COLO668 (cell line): Measurements from ENCODE around the gene SYT12.

Source experiments
- DNase-seq: peaks from one replicate; lab custom pipeline; 2025; ENCODE audit not compliant: unreplicated experiment; lab: John Stamatoyannopoulos, UW

SYT12 gene

DNA sequence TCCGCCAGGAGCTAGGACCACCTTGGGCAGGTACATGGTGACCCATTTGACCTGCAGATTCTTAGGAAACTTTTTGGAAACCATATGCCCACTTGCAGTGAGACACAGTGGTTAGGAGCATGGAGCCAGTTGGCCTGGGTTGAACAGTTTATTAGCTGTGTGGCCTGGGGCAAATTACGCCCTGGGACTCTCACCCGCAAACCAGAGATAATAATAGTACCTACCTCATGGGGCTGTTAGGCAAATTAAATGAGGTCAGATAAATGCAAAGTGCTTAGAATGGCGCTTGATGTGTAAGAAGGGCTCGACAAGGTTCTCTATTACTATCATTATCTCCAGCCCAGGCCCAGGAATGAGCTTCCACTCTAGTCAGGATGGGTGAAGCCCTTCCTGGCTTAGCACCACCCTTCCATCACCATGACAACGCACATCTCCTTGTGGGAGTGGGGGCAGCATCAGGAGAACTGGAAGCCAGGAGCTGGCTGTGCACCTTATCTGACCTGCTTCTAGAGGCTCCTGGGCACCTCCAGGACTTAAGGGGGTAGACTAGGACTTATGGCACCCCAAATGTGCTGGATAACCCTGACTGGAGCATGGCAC lies 5.1 kb downstream of the SYT12 start:
- no peak for DNase-seq

DNA sequence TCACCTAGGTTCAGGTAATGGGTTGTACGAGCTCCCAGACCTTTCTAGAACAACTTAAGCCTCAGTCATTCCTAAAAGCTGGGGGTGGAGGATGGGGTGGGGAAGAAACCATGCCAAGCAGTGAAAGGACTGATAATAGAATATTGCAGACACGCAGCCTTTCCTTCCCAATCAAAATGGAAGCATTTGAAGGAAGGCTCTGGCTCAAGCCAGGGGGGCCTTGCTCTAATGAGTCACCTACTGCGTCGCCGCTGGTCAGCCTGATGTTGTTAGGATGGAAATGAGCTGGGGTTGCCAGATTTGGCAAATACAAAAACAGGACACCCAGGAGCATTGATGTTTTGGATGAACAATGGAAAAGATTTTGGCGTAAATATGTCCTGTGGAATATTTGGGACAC lies 6.2 kb downstream of the SYT12 start:
- DNase-seq: no peak

DNA sequence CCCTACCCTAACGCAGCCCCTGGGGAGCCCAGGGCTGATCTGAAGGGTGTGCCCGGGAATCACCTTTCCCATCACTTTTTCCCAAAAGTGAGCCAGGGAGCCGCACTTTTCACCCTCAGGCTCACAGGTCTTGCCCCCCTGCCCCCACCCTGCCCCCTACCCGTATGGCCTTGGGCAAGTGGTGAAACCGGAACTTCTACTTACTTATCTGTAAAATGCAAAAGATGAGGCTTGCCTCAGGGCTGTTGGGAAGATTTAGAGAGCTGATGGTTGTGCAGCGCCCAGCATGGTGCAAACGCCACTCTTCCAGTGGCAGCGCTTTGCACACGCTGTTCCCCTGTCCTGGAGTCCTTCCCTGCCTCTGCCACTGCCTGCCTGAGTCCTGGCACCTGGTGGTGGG lies 8.0 kb downstream of the SYT12 start:
- DNase-seq: no peak

DNA sequence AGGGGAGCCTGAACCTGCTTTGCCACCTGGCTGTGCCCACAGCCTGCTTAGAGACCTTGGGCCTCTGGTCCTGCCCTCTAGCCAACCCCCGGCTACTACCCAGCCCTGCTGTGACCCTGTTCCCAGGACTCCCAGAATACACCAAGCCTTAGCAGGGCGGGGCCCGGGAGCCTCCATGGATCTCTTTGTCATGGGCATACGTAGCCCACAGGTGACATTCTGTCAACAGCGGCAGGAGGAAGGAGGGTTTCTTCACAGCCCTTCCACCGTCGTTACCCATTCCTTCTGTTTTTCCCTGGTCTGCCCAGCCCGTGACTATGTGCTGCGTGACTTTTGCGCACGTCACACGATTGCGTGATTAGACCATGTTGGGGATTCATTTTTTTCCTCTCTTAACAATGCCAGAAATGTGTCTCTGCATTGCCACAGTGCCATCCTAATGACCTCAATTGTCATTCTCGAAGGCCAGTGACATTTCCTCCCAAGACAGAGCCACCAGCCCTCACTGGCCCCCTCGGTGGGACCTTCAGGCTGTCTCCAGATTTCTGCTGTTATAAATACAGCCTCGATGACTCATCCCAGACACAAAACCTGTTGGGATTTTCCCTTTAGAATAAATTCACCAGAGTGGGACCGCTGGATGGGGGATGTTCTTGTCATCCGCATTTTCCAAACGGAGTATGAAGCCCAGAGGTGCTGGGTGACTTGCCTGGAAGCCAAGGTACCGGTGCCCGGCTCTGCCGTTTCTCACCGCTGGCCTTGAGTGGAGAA lies 9.0 kb downstream of the SYT12 start:
- no peak for DNase-seq

DNA sequence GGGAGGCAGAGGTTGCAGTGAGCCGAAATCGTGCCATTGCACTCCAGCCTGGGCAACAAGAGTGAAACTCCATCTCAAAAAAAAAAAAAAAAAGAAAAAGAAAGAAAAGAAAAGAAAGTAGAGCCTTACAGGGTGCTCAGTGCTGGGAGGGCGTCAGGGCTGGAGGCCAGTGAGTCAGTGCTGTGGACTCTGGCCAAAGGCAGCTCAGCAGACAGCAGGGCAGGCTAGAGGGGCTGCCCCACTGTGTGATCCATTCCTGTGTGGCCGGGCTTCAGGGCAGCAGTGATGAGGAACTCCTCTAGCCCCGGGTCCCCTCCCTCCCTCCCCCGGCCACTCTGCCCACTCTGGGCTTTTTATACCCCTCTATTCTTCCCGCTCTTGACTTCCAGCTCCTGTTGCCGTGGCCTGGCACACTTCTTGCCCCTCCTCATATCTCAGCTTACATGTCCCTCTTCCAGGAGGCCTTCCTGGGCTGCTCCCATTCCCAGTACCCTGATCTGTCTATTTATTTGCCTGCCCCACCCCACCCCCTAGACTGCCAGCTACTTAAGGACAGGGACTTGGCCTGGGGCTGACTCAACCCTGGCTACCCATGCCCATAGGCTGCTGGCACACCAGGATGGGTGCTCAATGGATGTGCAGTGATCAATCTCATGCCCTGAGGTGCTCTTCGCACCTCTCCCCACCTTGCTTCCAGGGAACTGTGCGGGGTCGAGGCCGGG lies 10.1 kb downstream of the SYT12 start:
- DNase-seq: no peak

DNA sequence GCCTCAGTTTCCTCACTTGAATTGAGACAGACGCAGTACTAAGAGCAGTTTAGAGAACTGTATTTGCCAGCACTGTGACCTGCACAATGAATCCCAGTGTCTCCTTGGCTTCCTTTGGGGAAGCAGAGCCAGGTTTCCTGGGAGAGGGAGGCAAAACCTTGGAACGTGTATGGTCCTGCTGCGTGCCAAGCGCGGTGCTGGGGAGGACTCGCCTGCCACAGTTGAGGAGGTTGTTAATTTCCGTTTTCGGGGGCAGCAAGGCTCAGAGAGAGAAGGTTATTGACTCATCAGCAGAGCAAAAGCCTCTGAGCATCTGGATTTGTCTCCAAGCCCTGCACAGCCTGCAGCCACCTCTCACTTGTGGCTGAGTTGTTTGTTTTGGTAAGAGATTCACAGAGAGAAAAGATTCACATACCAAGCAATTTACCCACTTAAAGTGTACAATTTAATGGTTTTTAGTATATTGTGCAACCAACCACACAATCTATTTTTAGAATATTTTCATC lies 10.8 kb downstream of the SYT12 start:
- DNase-seq: no peak

DNA sequence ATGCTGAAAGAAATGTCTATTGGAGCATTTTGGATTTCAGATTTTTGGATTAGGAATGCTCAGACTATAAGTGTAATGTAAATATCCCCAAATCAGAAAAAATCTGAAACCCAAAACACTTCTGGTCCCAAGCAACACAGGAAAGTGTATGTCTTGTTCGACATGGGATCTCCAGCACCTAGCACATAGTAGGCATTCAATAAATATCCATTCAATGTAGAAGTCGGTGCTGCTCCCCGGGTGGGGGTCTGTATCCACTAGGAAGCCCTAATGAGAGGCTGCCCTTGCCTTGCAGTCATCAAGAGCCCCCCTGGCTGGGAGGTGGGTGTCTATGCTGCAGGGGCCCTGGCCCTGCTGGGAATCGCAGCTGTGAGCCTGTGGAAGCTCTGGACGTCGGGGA lies 11.4 kb downstream of the SYT12 start:
- no peak for DNase-seq

DNA sequence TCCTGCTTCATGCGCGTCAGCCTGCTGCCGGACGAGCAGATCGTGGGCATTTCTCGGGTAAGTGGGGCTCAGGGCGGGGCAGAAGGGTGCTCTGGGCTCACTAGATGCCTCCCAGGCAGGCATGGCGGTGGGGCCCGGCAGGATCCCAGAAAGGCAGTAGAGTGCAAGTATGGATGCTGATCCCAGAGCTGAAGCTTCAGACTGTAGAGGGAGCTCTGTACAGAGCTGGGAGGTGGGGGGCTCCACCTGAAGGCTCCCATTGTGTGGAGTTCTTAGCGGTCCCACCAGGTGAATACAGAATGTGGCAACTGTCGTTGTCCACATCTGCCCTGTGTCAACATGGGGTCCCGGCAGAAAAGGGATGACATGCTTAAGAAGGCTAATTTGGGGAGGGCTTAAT lies 17.2 kb downstream of the SYT12 start:
- no peak for DNase-seq

DNA sequence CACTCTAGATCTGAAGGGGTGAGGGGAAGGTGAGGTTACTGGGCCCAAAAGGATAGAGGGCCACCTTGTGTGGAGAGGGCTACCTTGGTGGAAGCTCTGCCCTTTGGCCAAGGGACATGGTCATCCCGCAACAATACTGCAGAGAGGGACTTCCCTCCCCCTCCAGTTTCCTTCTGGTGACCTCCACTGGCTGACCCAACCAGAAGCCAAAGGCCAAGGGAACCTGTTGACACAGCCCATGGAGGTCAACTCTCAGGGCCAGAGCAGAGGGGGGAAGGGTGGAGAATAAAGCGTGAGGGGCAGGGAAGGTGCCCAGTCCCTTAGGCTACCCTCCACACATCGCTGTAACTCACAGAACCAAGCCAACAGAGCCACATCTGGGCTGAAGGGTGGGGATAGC lies 18.7 kb downstream of the SYT12 start:
- no peak for DNase-seq

DNA sequence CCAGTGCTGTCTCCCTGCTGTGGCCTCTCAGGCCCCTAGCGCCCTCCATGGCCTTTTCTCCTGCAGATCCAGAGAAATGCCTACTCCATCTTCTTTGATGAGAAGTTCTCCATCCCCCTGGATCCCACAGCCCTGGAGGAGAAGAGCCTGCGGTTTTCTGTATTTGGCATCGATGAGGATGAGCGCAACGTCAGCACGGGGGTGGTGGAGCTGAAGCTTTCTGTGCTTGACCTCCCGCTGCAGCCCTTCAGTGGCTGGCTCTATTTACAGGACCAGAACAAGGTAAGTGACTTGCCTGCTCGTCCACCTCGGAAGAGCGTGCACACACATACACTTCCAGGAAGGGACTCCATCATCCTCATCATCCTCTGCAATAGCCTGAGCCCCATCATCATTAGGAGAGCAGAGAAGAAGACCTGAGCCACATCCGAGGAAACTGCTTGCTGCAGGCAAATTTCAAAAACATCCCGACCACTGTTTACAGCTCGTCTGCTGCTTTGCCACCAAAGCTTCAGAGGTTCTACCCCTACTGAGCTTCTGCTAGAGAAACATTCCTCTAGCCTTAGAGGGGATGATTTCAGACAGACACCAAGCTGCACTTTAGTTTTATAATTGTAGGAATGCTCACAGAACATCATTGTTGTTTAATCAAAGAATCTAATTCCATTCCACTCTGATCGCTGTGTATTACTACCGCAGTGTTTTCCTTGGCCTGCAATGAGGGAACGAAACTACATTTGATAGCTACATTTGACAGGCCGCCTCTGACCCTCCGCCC lies 20.8 kb downstream of the SYT12 start:
- DNase-seq: no peak

DNA sequence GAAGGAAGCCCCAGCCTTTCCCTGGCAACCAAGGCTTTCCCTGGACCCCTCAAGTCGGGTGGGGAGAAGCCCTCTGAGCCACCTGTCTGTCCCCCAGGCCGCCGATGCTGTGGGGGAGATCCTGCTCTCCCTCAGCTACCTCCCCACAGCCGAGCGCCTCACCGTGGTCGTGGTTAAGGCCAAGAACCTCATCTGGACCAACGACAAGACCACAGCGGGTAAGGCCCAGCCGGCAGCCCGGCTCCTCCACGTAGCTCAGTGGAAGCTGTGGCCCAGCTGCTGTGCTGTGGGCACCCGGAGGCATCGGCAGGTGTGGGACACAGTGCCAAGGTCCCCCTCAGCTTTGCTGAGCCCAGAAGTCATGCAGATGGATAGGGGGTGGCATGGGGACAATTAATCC lies 21.6 kb downstream of the SYT12 start:
- no peak for DNase-seq

DNA sequence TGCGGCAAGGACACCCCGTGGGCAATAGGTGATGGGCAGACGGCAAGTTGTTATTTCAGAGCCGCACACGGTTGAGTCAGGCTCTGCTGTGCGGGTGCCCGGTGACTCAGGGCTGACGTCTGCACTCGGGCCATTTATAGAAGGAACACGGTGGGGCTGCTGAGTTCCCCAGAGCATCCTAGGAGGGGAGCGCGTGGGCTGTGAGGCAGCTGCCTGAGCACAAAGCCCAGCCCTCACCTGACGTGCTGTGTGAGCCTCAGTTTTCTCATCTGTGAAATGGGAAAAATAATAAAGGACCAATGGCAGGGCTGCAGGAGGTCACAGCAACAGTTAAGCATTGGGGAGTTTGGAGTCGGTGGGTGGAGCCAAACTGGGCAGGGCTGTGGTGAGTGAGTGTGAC lies 22.4 kb downstream of the SYT12 start:
- peak; percentile 21 for DNase-seq

DNA sequence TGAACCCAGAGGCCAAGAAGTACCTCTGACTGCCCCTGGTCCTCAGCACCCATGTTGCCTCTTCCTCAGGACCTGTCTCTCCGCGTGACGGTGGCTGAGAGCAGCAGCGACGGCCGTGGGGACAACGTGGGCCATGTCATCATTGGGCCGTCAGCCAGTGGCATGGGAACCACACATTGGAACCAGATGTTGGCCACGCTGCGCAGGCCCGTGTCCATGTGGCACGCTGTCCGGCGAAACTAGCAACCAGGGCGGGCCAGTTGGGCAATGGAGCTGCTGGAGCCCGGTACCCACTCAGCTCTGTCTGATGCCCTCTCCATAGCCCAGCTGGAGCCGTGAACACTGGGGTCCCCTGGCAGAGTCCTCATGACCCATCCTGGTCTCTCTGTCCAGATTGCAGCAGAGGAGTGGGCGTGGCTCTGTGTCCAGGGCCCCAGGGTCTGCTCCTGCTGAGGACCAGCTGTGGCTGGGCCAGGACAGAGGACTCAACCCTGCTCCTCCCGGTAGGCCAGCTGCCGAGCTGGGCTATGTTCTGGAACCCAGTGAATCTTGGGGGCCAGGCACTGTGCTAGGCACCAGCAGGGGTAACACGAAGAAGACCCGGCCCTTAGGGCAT lies 25.7 kb downstream of the SYT12 start:
- DNase-seq: no peak

DNA sequence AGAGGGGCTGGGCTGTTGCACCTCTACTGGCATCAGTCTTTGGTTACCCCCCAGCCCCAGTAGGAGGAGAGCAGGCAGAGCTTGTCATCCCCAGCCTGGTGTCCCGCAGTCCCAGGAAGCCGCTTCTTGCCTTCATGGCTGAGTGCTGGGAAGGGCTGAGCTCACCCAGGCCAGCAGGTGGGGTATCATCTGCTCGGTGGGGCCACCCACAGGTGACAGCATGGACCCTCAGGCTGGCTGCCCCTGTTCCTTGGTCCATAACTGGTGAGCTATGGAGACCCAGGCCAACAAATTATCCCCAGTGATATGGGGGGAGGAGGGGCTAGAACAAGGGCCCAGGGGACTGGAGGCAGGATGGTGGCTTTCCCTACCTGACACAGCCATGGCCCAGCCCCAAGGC lies 27.2 kb downstream of the SYT12 start:
- DNase-seq: no peak

DNA sequence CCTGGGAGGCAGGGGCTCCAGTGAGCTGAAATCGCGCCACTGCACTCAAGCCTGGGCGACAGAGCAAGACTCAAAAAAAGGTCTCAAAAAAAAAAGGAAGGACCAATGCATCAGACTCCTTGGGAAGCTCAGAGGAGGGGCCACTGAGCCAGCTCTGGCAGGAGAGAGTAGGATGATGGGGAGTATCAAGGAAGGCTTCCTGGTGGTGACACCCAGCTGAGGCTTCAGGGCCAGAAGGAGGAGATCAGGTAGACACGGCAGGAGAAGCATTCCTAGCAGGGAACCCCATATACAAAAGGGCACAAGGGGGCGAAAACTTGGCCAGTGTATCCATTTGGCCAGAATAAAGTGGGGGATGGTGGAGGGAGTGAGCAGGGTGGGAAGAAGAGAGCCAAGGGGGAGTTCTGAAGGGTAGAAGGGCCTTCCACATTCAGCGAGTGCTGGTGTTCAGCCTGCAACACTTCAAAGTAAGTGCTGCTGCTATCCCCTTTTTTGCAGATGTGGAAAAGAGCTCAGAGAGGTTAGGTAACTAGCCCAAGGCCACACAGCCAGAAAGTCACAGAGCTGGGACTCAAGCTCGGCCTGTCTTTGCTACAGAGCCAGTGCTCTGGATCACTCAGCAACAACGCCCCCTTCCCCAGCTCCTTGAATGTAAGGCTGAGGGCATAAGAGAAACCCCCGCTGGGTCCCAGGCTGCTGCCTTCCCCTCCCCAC lies 28.4 kb downstream of the SYT12 start:
- no peak for DNase-seq

DNA sequence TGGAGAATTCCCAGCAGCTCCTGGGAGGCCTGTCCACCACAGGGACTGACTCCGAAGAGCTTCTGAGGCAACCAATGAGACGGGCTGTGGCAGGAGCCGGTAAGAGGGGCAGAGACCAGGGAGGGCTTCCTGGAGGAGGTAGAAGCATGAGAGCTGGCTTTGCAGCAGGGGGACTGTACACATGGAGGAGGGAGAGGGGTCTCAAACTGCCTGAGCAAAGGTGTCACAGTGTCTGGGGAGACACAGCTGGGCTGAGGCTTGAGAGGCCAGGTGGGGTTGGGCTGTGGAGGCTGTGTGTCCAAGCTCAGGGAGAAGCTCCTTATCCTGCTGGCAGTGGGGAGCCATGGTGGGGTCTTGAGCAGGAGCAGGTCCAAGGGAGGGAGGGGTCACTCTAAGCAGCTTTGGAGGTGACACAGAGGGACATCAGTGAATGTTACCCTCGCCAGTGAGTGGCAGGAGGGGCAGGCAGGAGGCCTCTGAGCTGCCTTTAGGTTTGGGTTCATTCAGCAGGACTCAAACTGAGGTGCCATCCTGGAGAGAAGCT lies 29.1 kb downstream of the SYT12 start:
- DNase-seq: no peak

DNA sequence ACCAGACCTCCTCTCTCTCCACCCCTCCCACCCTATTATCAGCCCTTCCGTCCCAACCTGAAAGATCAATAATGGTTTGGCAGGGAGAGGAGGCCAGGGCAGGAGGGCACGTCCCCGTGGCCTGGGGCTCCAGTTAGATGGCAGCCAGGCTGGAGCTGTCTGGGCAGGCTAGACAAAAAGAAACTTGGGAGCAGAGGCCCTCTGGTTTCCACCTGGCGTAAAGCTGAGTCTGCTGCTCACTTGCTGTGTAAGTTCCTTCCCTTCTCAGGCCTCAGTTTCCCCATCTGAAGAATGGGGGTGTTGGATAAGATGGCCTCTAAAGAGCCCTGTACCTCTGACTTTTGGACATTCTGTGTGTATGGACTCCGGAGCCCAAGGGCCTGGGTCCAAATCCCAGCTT lies 30.0 kb downstream of the SYT12 start:
- DNase-seq: no peak

DNA sequence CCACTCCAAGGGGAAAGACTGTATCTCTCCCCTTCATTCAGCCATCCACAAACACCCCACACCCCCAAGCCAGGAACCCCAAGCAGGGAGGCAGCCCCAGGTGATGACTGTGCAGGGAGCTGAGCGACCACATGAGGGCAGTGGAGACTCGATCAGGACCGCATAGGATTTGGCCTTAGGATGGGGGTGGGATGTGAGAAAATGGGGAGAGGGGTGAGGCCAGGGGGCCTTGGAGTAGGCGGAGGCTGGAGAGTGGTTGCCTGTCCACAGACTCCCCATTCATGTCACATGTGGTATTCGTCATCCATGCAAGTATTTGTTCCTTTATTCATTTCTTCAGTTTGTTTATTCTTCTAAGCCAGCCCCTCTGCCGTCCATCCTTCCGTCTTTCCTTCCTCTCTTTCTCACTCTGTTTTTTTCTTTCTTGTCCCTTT lies 31.0 kb downstream of the SYT12 start:
- peak; percentile 41 for DNase-seq

DNA sequence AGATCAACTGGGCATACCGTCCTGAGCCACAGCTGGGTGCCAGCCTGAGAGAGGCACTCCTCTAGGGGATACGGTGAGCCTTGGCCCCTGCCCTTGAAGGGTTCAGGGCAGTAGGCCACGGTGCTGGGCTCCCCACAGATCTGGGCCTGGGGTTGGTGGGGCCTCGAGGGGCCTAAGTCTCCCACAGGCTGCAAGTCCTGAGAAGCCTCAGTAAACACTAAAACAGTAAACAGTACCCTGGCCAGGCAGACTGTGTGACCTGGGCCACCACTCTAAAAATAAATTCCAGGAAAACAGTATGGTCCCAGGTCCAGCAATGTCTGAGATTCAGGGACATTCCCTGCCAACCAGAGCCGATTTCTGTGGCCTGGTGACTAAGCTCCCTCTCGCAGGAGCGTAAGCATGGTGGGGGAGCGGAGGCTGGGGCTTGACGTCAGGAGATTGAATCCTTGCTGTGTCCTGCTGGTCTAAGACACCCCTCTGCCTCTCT lies 31.5 kb downstream of the SYT12 start:
- DNase-seq: no peak
